ENCODE data around the gene STEAP1. TPM values are rescaled to one million over a fixed set of nuclear protein-coding genes. Genes with fewer than 3 reads are reported as not detected.
A peak's percentile ranks its signal among the peaks of the same experiment; 100 is the strongest.
"Not testable (repeated sequence)": the region's sequence is repeated elsewhere in the genome, so short reads cannot be mapped to it uniquely, and the experiment has no call there.

The STEAP1 gene
- polyA plus RNA-seq, 3 donors, result not detected

DNA sequence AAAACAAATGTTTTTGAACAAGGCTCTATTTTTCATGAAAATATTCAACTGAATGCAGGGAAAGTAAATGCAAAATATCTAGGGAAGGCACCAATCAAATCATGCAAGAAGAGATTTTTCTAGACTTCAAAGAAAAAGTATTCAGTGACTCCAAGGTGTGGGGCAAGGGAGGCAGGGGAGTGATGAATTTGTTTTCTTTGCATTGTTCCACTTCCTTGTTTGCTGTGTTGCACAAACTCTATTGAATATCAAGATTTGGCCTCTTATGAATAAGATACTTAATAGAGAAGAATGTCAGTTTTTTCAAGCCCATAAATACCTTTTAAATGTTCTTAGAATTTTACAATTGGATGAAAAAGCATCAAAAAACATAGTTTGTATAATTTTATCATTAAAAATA, 26.4 kb downstream of the STEAP1 start:
- no peaks in the 10 kb centered on the region for H3K79me2 ChIP-seq (ENCODE audit: insufficient read depth, low read length)
- H4K20me1 ChIP-seq (ENCODE audit: insufficient read depth, low read length), result no peaks in the 10 kb centered on the region
- no peak overlapping the region for H3K4me3 ChIP-seq (replicated peaks in 1 of 3; ENCODE audit: low read depth in 2 of 3, low read length in 3 of 3)
- H3K27me3 Mint-ChIP-seq (ENCODE audit: low read depth in 3 of 3), result no peaks in the 10 kb centered on the region
- intact Hi-C loops (cut with micrococcal nuclease), result loop anchor here in 1 of 2 donors (5.0 kb wide), 1 partner anchor 167 kb away; the partner anchor contains the start of gene GTPBP10
- TF ChIP-seq, protein P1, sequence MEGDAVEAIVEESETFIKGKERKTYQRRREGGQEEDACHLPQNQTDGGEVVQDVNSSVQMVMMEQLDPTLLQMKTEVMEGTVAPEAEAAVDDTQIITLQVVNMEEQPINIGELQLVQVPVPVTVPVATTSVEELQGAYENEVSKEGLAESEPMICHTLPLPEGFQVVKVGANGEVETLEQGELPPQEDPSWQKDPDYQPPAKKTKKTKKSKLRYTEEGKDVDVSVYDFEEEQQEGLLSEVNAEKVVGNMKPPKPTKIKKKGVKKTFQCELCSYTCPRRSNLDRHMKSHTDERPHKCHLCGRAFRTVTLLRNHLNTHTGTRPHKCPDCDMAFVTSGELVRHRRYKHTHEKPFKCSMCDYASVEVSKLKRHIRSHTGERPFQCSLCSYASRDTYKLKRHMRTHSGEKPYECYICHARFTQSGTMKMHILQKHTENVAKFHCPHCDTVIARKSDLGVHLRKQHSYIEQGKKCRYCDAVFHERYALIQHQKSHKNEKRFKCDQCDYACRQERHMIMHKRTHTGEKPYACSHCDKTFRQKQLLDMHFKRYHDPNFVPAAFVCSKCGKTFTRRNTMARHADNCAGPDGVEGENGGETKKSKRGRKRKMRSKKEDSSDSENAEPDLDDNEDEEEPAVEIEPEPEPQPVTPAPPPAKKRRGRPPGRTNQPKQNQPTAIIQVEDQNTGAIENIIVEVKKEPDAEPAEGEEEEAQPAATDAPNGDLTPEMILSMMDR (IDR thresholded peaks at IDR 0.05), result no peak
- H3K36me3 Mint-ChIP-seq, result no peaks in the 10 kb centered on the region
- peaks cover 6 to 12% (median 9%) of the 10 kb centered on the region in 7 donors for H3K9me3 Mint-ChIP-seq
- H3K9ac ChIP-seq (ENCODE audit: insufficient read depth, low read length, poor library complexity, severe bottlenecking), result no peak overlapping the region
- peak overlapping the region in 1 of 7 donors; percentile 3 for H3K27ac Mint-ChIP-seq
- peaks cover 9 to 12% of the 10 kb centered on the region in 2 donors for H3K9me3 ChIP-seq (replicated peaks in 1 of 2; ENCODE audit: control insufficient read depth in 1 of 2, insufficient read depth in 1 of 2, low read length in 2 of 2)
- no peak overlapping the region for H2AFZ ChIP-seq (ENCODE audit: insufficient read depth, low read depth, low read length, poor library complexity, severe bottlenecking)
- no peak overlapping the region for H3K4me3 Mint-ChIP-seq
- peaks cover 16 to 27% of the 10 kb centered on the region in 2 donors for H3K4me1 ChIP-seq (ENCODE audit: control insufficient read depth in 1 of 2, insufficient read depth in 2 of 2, low read length in 2 of 2)
- peak; percentile 2 to 26 (median 8) for DNase-seq
- H3K27ac ChIP-seq (ENCODE audit: low read depth in 1 of 2, low read length in 2 of 2), result peak overlapping the region in 1 of 2 donors; percentile 1
- H3K4me2 ChIP-seq (replicated peaks; ENCODE audit: extremely low read depth, low read length, poor library complexity, severe bottlenecking), result no peak overlapping the region
- no peaks in the 10 kb centered on the region for H3K27me3 ChIP-seq (ENCODE audit: control insufficient read depth in 2 of 2, insufficient read depth in 2 of 2, low read length in 2 of 2)
- no peaks in the 10 kb centered on the region for H3K36me3 ChIP-seq (replicated peaks in 1 of 2; ENCODE audit: control insufficient read depth in 1 of 2, insufficient read depth in 2 of 2, low read length in 2 of 2)
- peaks cover 22% of the 10 kb centered on the region for H3K4me1 Mint-ChIP-seq

DNA sequence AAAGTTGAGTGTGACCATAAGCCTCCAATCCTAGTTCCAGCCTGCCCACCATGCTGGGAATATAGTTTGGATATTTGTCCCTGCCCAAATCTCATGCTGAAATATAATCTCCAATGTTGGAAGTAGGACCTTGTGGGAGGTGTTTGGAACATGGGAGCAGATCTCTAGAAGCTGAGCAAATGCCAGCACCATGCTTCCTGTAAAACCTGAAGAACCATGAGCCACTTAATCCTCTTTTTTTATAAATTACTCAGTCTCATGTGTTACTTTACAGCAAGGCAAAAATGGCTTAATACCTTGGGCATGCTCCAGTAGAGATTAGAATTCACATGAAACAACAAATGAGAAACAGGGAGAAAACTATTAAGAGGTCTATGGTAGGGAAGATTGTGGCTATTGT, 27.2 kb downstream of the STEAP1 start:
- H3K27ac Mint-ChIP-seq, result no peak overlapping the region
- no peaks in the 10 kb centered on the region for H3K36me3 ChIP-seq (replicated peaks in 1 of 2; ENCODE audit: control insufficient read depth in 1 of 2, insufficient read depth in 2 of 2, low read length in 2 of 2)
- peaks cover under 1 to 3% of the 10 kb centered on the region in 2 donors for H3K9me3 ChIP-seq (replicated peaks in 1 of 2; ENCODE audit: control insufficient read depth in 1 of 2, insufficient read depth in 1 of 2, low read length in 2 of 2)
- no peaks in the 10 kb centered on the region for H4K20me1 ChIP-seq (ENCODE audit: insufficient read depth, low read length)
- no peak for DNase-seq
- H2AFZ ChIP-seq (ENCODE audit: insufficient read depth, low read depth, low read length, poor library complexity, severe bottlenecking), result no peak overlapping the region
- H3K79me2 ChIP-seq (ENCODE audit: insufficient read depth, low read length), result no peaks in the 10 kb centered on the region
- peaks cover 22% of the 10 kb centered on the region for H3K4me1 Mint-ChIP-seq
- H3K4me3 ChIP-seq (replicated peaks in 1 of 3; ENCODE audit: low read depth in 2 of 3, low read length in 3 of 3), result no peak overlapping the region
- H3K4me1 ChIP-seq (ENCODE audit: control insufficient read depth in 1 of 2, insufficient read depth in 2 of 2, low read length in 2 of 2), result peaks cover 16 to 27% of the 10 kb centered on the region in 2 donors
- intact Hi-C loops (cut with micrococcal nuclease), result loop anchor here in 1 of 2 donors (5.0 kb wide), 1 partner anchor 166 kb away; the partner anchor contains the start of gene GTPBP10
- H3K4me2 ChIP-seq (replicated peaks; ENCODE audit: extremely low read depth, low read length, poor library complexity, severe bottlenecking), result no peak overlapping the region
- H3K27me3 Mint-ChIP-seq (ENCODE audit: low read depth in 3 of 3), result no peaks in the 10 kb centered on the region
- H3K9ac ChIP-seq (ENCODE audit: insufficient read depth, low read length, poor library complexity, severe bottlenecking), result no peak overlapping the region
- no peaks in the 10 kb centered on the region for H3K36me3 Mint-ChIP-seq
- no peaks in the 10 kb centered on the region for H3K27me3 ChIP-seq (ENCODE audit: control insufficient read depth in 2 of 2, insufficient read depth in 2 of 2, low read length in 2 of 2)
- H3K4me3 Mint-ChIP-seq, result no peak overlapping the region
- H3K9me3 Mint-ChIP-seq, result peaks cover 2 to 6% (median 3%) of the 10 kb centered on the region in 7 donors
- no peak overlapping the region for H3K27ac ChIP-seq (ENCODE audit: low read depth in 1 of 2, low read length in 2 of 2)
- TF ChIP-seq, protein P1 (IDR thresholded peaks at IDR 0.05), result no peak

DNA sequence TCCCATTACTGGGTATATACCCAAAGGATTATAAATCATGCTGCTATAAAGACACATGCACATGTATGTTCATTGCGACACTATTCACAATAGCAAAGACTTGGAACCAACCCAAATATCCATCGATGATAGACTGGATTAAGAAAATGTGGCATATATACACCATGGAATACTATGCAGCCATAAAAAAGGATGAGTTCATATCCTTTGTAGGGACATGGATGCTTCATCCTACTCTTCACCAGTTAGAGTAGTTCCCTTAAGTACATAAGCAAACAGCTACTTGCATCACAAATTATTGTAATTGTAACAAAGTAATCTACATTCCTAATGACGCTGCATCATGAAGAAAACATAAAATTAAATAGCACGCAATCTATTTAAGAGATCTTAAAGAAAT, 32.0 kb downstream of the STEAP1 start:
- H3K4me3 Mint-ChIP-seq; H3K4me1 Mint-ChIP-seq; H3K36me3 ChIP-seq (replicated peaks in 1 of 2; ENCODE audit: control insufficient read depth in 1 of 2, insufficient read depth in 2 of 2, low read length in 2 of 2); intact Hi-C loops (cut with micrococcal nuclease); H3K4me3 ChIP-seq (replicated peaks in 1 of 3; ENCODE audit: low read depth in 2 of 3, low read length in 3 of 3); DNase-seq; H3K9ac ChIP-seq (ENCODE audit: insufficient read depth, low read length, poor library complexity, severe bottlenecking); H4K20me1 ChIP-seq (ENCODE audit: insufficient read depth, low read length); H3K9me3 ChIP-seq (replicated peaks in 1 of 2; ENCODE audit: control insufficient read depth in 1 of 2, insufficient read depth in 1 of 2, low read length in 2 of 2); H3K27me3 Mint-ChIP-seq (ENCODE audit: low read depth in 3 of 3); H3K27ac ChIP-seq (ENCODE audit: low read depth in 1 of 2, low read length in 2 of 2); H3K27me3 ChIP-seq (ENCODE audit: control insufficient read depth in 2 of 2, insufficient read depth in 2 of 2, low read length in 2 of 2); H3K79me2 ChIP-seq (ENCODE audit: insufficient read depth, low read length); H3K27ac Mint-ChIP-seq; H2AFZ ChIP-seq (ENCODE audit: insufficient read depth, low read depth, low read length, poor library complexity, severe bottlenecking); H3K4me1 ChIP-seq (ENCODE audit: control insufficient read depth in 1 of 2, insufficient read depth in 2 of 2, low read length in 2 of 2); H3K4me2 ChIP-seq (replicated peaks; ENCODE audit: extremely low read depth, low read length, poor library complexity, severe bottlenecking); H3K36me3 Mint-ChIP-seq; H3K9me3 Mint-ChIP-seq: not testable (repeated sequence)
- no CpG with 5 or more reads among the region's 4 CpGs for WGBS (ENCODE audit: insufficient coverage)

All from CD14-positive monocyte (primary cell).